ENCODE results near the gene NRXN3.

NRXN3 gene

GRCh38 chr14:79369359-79370332, 1199.5 kb downstream of the NRXN3 start:
- POLR2A ChIA-PET, result no interaction called here
- TF ChIP-seq CTBP1 (IDR thresholded peaks at IDR 0.05; ENCODE audit: borderline replicate concordance), result no peak
- no peak for TF ChIP-seq SP1 (IDR thresholded peaks at IDR 0.05)
- no peak for TF ChIP-seq BHLHE40 (IDR thresholded peaks at IDR 0.05; ENCODE audit: borderline replicate concordance)
- no peak for TF ChIP-seq FOXK2 (IDR thresholded peaks at IDR 0.05)
- TF ChIP-seq SUZ12 (IDR thresholded peaks at IDR 0.05), result no peak
- TF ChIP-seq TARDBP (IDR thresholded peaks at IDR 0.05), result no peak
- no peak for TF ChIP-seq PKNOX1 (IDR thresholded peaks at IDR 0.05)
- CTCF ChIA-PET, result interaction anchor here (0.6 kb wide), 1 partner anchor 17 kb away, joined by 8 read pairs; no protein-coding TSS in a partner anchor
- DNase-seq (ENCODE audit: extremely low spot score), result no peak

- DNase-seq (ENCODE audit: extremely low spot score), result no peak
- POLR2A ChIA-PET, result no interaction called here
- CTCF ChIA-PET, result no interaction called here
- TF ChIP-seq SP1 (IDR thresholded peaks at IDR 0.05), result no peak
- no peak for TF ChIP-seq FOXK2 (IDR thresholded peaks at IDR 0.05)
- no peak for TF ChIP-seq NFRKB (IDR thresholded peaks at IDR 0.05)
- no peak for TF ChIP-seq L3MBTL2 (conservative IDR thresholded peaks at IDR 0.05)
- TF ChIP-seq BHLHE40 (IDR thresholded peaks at IDR 0.05; ENCODE audit: borderline replicate concordance), result no peak
- no peak for TF ChIP-seq LEF1 (IDR thresholded peaks at IDR 0.05; ENCODE audit: borderline replicate concordance)
- TF ChIP-seq TARDBP (IDR thresholded peaks at IDR 0.05), result no peak
- TF ChIP-seq HDGF (IDR thresholded peaks at IDR 0.05; ENCODE audit: borderline replicate concordance), result no peak
- TF ChIP-seq PKNOX1 (IDR thresholded peaks at IDR 0.05), result no peak
- no peak for TF ChIP-seq CTBP1 (IDR thresholded peaks at IDR 0.05; ENCODE audit: borderline replicate concordance)
- TF ChIP-seq ZNF384 (IDR thresholded peaks at IDR 0.05), result no peak
- no peak for TF ChIP-seq FOXA1 (IDR thresholded peaks at IDR 0.05)
- no peak for TF ChIP-seq ARNT (IDR thresholded peaks at IDR 0.05)
- TF ChIP-seq ELF4 (IDR thresholded peaks at IDR 0.05), result no peak
- TF ChIP-seq SUZ12 (IDR thresholded peaks at IDR 0.05), result no peak
- TF ChIP-seq FOXM1 (IDR thresholded peaks at IDR 0.05; ENCODE audit: borderline replicate concordance), result no peak
Observed at GRCh38 chr14:79370969-79371368, 1200.8 kb downstream of the NRXN3 start.

GRCh38 chr14:79373451-79373850, 1203.3 kb downstream of the NRXN3 start:
- DNase-seq (ENCODE audit: extremely low spot score), result no peak
- CTCF ChIA-PET, result interaction anchor here (0.7 kb wide), 1 partner anchor 16 kb away, joined by 3 read pairs; no protein-coding TSS in a partner anchor
- POLR2A ChIA-PET, result no interaction called here
- no peak for TF ChIP-seq CTBP1 (IDR thresholded peaks at IDR 0.05; ENCODE audit: borderline replicate concordance)
- TF ChIP-seq SP1 (IDR thresholded peaks at IDR 0.05), result no peak
- no peak for TF ChIP-seq PKNOX1 (IDR thresholded peaks at IDR 0.05)
- no peak for TF ChIP-seq FOXM1 (IDR thresholded peaks at IDR 0.05; ENCODE audit: borderline replicate concordance)
- no peak for TF ChIP-seq FOXA1 (IDR thresholded peaks at IDR 0.05)
- no peak for TF ChIP-seq TARDBP (IDR thresholded peaks at IDR 0.05)
- TF ChIP-seq ZNF384 (IDR thresholded peaks at IDR 0.05), result no peak
- no peak for TF ChIP-seq ELF4 (IDR thresholded peaks at IDR 0.05)
- no peak for TF ChIP-seq NFRKB (IDR thresholded peaks at IDR 0.05)
- no peak for TF ChIP-seq HDGF (IDR thresholded peaks at IDR 0.05; ENCODE audit: borderline replicate concordance)
- no peak for TF ChIP-seq FOXK2 (IDR thresholded peaks at IDR 0.05)
- no peak for TF ChIP-seq LEF1 (IDR thresholded peaks at IDR 0.05; ENCODE audit: borderline replicate concordance)
- no peak for TF ChIP-seq BHLHE40 (IDR thresholded peaks at IDR 0.05; ENCODE audit: borderline replicate concordance)
- TF ChIP-seq SUZ12 (IDR thresholded peaks at IDR 0.05), result no peak
- no peak for TF ChIP-seq ARNT (IDR thresholded peaks at IDR 0.05)
- no peak for TF ChIP-seq L3MBTL2 (conservative IDR thresholded peaks at IDR 0.05)

GRCh38 chr14:79375356-79375755, 1205.2 kb downstream of the NRXN3 start:
- ChIA-PET POLR2A (no interaction called here), CTCF (no interaction called here)
- no peak for TF ChIP-seq L3MBTL2 (conservative IDR thresholded peaks at IDR 0.05)
- no peak for TF ChIP-seq FOXK2 (IDR thresholded peaks at IDR 0.05)
- no peak for TF ChIP-seq ZNF384 (IDR thresholded peaks at IDR 0.05)
- no peak for TF ChIP-seq PKNOX1 (IDR thresholded peaks at IDR 0.05)
- TF ChIP-seq SUZ12 (IDR thresholded peaks at IDR 0.05), result no peak
- no peak for TF ChIP-seq TARDBP (IDR thresholded peaks at IDR 0.05)
- TF ChIP-seq HDGF (IDR thresholded peaks at IDR 0.05; ENCODE audit: borderline replicate concordance), result no peak
- no peak for TF ChIP-seq FOXM1 (IDR thresholded peaks at IDR 0.05; ENCODE audit: borderline replicate concordance)
- TF ChIP-seq FOXA1 (IDR thresholded peaks at IDR 0.05), result no peak
- no peak for TF ChIP-seq BHLHE40 (IDR thresholded peaks at IDR 0.05; ENCODE audit: borderline replicate concordance)
- TF ChIP-seq LEF1 (IDR thresholded peaks at IDR 0.05; ENCODE audit: borderline replicate concordance), result no peak
- no peak for TF ChIP-seq ELF4 (IDR thresholded peaks at IDR 0.05)
- TF ChIP-seq NFRKB (IDR thresholded peaks at IDR 0.05), result no peak
- no peak for TF ChIP-seq ARNT (IDR thresholded peaks at IDR 0.05)
- TF ChIP-seq SP1 (IDR thresholded peaks at IDR 0.05), result no peak
- no peak for TF ChIP-seq CTBP1 (IDR thresholded peaks at IDR 0.05; ENCODE audit: borderline replicate concordance)
- DNase-seq (ENCODE audit: extremely low spot score), result no peak

- ChIA-PET POLR2A (no interaction called here), CTCF (interaction anchor here (0.9 kb wide), 1 partner anchor 75 kb away, joined by 3 read pairs; no protein-coding TSS in a partner anchor)
- DNase-seq (ENCODE audit: extremely low spot score), result no peak
- TF ChIP-seq ELF4 (IDR thresholded peaks at IDR 0.05), result no peak
- TF ChIP-seq FOXA1 (IDR thresholded peaks at IDR 0.05), result no peak
- no peak for TF ChIP-seq SP1 (IDR thresholded peaks at IDR 0.05)
- TF ChIP-seq CTBP1 (IDR thresholded peaks at IDR 0.05; ENCODE audit: borderline replicate concordance), result no peak
Observed at GRCh38 chr14:79376557-79376956, 1206.4 kb downstream of the NRXN3 start.

All from HEK293T (cell line).